ENCODE measurements around the gene GRIA3. TPM values are rescaled to one million over a fixed set of nuclear protein-coding genes. Genes with fewer than 3 reads are reported as not detected.

The GRIA3 gene
- total and polyA plus RNA-seq, 5 donors: 1.6 to 5.4 (median 4.0) TPM

DNA sequence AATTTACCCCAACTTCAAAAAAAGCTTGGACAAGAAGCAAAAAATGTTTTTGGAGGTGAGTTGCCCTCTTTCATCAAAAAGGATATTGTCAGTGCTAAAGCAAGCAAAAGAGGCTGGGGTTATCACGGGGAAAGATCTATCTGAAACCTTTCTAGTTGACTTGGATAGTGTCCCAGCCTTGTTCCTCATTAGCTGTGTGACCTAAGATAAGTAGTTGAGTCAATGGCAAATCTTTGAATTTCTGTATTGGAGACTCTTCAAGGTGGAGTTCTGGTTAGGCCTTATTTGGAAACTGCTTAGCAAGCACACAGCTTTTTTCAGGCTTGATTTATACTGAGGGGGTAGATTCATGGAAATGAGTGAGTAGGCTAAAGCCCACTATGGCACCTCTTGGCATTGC, 271.6 kb downstream of the GRIA3 start:
- 67% methylated on average over 1 of the region's 1 CpG for WGBS
- no peak overlapping the region for H3K27ac ChIP-seq (ENCODE audit: low read length)
- ATAC-seq: no peak

GRCh38 chrX:123464709-123465108, 280.6 kb downstream of the GRIA3 start:
- DNase-seq: no peak

More for the DNA sequence above, 271.6 kb downstream of the GRIA3 start:
- intact Hi-C loops (cut with DNase I): no loop called here
- no peak overlapping the region for H3K4me3 ChIP-seq (ENCODE audit: low read length)
- DNase-seq: no peak
- no peaks in the 10 kb centered on the region for H3K9me3 ChIP-seq (ENCODE audit: control insufficient read depth, low read length)
- H3K27me3 ChIP-seq (ENCODE audit: control insufficient read depth, insufficient read depth): no peaks in the 10 kb centered on the region
- no peaks in the 10 kb centered on the region for H3K4me1 ChIP-seq (ENCODE audit: control insufficient read depth, insufficient read depth, low read length)

DNA sequence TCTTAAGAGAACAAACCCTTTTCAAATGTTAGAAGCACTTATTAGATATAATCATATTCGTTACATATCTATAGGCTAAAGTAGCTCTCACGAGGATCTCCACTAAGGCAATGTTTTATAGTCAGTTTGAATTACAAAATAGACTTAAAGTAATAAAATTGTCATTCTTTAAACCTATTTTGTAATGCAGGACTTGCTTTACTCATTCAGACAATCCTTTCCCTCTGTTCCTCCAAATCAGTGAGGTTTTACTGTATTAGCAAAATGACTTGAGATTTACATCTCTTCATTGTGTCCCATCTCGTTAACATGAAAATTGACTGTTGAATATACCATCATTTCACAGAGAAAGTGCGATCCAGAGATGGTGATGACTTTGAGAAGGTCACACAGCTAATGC, 284.4 kb downstream of the GRIA3 start:
- no peak overlapping the region for H3K4me3 ChIP-seq (ENCODE audit: low read length)
- H3K4me1 ChIP-seq (ENCODE audit: control insufficient read depth, insufficient read depth, low read length): no peaks in the 10 kb centered on the region
- ATAC-seq (no peak), DNase-seq (no peak)
- no peaks in the 10 kb centered on the region for H3K27me3 ChIP-seq (ENCODE audit: control insufficient read depth, insufficient read depth)
- H3K27ac ChIP-seq (ENCODE audit: low read length): no peak overlapping the region
- no peaks in the 10 kb centered on the region for H3K9me3 ChIP-seq (ENCODE audit: control insufficient read depth, low read length)
- intact Hi-C loops (cut with DNase I): no loop called here
- WGBS: 73% methylated on average over 4 of the region's 4 CpGs

More at GRCh38 chrX:123464709-123465108, 280.6 kb downstream of the GRIA3 start:
- Histone ChIP-seq H3K27ac (ENCODE audit: low read length) (no peak overlapping the region), H3K4me3 (ENCODE audit: low read length) (no peak overlapping the region), H3K9me3 (ENCODE audit: control insufficient read depth, low read length) (no peaks in the 10 kb centered on the region), H3K4me1 (ENCODE audit: control insufficient read depth, insufficient read depth, low read length) (no peaks in the 10 kb centered on the region), H3K27me3 (ENCODE audit: control insufficient read depth, insufficient read depth) (no peaks in the 10 kb centered on the region)
- WGBS: 43% methylated on average over 10 of the region's 10 CpGs
- intact Hi-C loops (cut with DNase I): no loop called here
- no peak for ATAC-seq

DNA sequence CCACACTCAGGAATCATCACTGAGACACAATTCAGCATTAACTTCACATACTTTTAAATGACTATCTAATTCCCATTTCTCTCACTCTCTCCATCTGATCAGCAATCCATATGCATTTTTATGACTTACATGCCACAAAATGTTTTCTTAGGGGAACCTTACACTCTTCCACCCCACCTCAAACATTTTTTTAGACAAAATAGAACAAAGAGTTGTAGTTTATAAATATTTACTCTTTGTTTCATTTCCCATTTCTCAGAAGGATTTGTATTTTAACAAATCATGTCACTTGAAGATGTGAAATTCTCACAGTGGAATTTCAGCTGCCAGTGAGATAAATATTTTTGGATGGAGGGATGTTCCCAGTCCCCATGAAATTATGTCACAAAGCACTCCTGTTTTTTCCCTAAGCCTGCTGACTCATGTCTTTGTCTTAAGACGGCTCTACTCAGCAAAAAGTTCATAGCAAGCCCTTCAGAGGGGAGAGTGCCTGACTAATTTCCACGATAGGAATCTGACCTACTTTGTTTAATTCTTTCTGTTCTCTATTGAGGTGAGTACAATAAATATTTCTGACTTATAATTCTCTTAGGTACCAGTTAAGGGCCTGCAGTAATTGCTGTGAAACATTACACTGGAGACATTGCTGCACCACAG, 291.1 kb downstream of the GRIA3 start:
- no peaks in the 10 kb centered on the region for H3K27me3 ChIP-seq (ENCODE audit: control insufficient read depth, insufficient read depth)
- no peak for ATAC-seq
- H3K27ac ChIP-seq (ENCODE audit: low read length): no peak overlapping the region
- H3K9me3 ChIP-seq (ENCODE audit: control insufficient read depth, low read length): no peaks in the 10 kb centered on the region
- intact Hi-C loops (cut with DNase I): no loop called here
- no peak for DNase-seq
- 44% methylated on average over 2 of the region's 2 CpGs for WGBS
- H3K4me1 ChIP-seq (ENCODE audit: control insufficient read depth, insufficient read depth, low read length): peaks cover 2% of the 10 kb centered on the region
- no peak overlapping the region for H3K4me3 ChIP-seq (ENCODE audit: low read length)

DNA sequence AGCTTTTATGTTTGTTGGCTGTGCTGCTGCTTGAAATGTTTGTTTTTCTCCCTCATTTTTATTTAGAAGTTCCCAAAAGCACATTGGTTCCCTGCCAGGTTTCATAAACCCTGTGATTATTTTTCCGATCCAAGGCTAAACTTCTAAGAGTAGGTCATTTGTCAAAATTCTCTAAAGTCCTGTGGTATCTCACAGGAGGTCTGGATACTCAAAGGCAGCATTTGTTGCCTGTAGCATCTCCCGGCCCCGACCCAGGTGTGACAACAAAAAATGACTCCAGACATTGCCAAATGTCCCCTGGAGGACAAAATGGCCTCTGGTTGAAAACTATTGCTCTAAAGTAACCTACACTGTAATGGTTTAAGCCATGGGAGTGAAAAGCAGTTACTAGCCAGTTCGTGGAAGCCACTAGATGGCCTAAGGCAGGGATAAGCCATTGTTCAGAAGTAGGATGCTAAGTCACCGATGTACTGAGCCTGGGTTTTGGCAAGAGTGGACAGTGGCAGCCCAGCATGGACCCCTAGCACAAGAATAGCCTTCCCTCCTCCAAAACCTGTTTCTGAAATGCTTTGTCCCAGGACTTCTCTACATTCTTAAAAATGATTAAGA, 292.6 kb downstream of the GRIA3 start:
- Histone ChIP-seq H3K27me3 (ENCODE audit: control insufficient read depth, insufficient read depth) (no peaks in the 10 kb centered on the region), H3K9me3 (ENCODE audit: control insufficient read depth, low read length) (no peaks in the 10 kb centered on the region), H3K27ac (ENCODE audit: low read length) (no peak overlapping the region), H3K4me1 (ENCODE audit: control insufficient read depth, insufficient read depth, low read length) (peaks cover 2% of the 10 kb centered on the region), H3K4me3 (ENCODE audit: low read length) (no peak overlapping the region)
- DNase-seq (no peak), ATAC-seq (no peak)
- WGBS: 37% methylated on average over 5 of the region's 5 CpGs
- intact Hi-C loops (cut with DNase I): no loop called here

- intact Hi-C loops (cut with DNase I): no loop called here
- Histone ChIP-seq H3K27me3 (ENCODE audit: control insufficient read depth, insufficient read depth) (no peaks in the 10 kb centered on the region), H3K9me3 (ENCODE audit: control insufficient read depth, low read length) (no peaks in the 10 kb centered on the region), H3K4me3 (ENCODE audit: low read length) (no peak overlapping the region), H3K27ac (ENCODE audit: low read length) (no peak overlapping the region), H3K4me1 (ENCODE audit: control insufficient read depth, insufficient read depth, low read length) (peaks cover 2% of the 10 kb centered on the region)
- 89% methylated on average over 3 of the region's 3 CpGs for WGBS
- ATAC-seq (no peak), DNase-seq (no peak)
These were observed 293.6 kb downstream of the GRIA3 start for GRCh38 chrX:123477673-123478072.

DNA sequence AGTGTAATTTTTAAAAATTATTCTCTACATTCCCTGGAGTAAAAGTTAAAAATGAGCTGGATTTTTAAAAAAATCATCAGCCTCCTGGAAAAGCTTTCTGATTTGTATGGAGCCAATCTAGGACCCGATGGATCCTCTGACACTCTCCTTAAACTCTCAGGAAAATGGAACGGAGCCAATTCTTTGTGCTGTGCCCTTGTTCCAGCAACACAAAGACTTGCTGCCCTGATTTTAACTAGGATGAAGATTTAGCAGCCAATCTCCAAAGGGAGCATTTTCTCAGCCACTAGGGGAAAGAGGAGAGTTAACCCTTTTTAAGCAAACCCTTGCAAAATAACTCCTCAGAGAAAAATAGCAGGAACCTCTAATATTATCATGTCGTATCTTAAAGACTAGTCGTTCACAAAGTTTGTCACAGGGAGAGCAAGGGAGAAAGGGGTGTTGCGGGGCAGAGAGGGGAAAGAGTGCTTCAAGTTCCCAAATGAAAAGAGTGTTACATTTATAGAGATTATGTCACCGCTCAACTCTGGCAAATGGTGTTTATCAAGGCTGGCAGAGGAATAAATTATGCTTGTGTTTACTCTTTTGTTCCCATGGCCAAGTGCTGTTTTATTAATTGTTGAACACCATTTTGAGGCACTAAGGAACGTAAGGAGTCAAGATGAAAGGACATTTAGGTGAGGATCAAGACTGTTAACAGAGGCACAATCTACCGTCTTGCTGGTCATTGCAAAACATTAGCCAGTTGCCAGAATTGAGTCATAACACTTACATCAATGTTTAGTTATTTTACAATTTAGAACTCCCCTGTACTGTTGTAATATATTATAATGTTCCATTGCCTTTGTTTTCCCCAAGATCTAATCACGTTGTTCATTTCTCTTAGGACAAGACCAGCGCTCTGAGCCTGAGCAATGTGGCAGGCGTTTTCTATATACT, 298.1 kb downstream of the GRIA3 start:
- Histone ChIP-seq H3K4me3 (ENCODE audit: low read length) (peak overlapping the region; percentile 10), H3K4me1 (ENCODE audit: control insufficient read depth, insufficient read depth, low read length) (no peaks in the 10 kb centered on the region), H3K27me3 (ENCODE audit: control insufficient read depth, insufficient read depth) (no peaks in the 10 kb centered on the region), H3K27ac (ENCODE audit: low read length) (no peak overlapping the region), H3K9me3 (ENCODE audit: control insufficient read depth, low read length) (no peaks in the 10 kb centered on the region)
- WGBS: 31% methylated on average over 11 of the region's 11 CpGs
- no peak for DNase-seq
- intact Hi-C loops (cut with DNase I): no loop called here
- peak in 1 of 2 donors; percentile 45 for ATAC-seq

- no peak overlapping the region for H3K4me3 ChIP-seq (ENCODE audit: low read length)
- intact Hi-C loops (cut with DNase I): no loop called here
- H3K27ac ChIP-seq (ENCODE audit: low read length): no peak overlapping the region
- DNase-seq: no peak
- ATAC-seq: no peak
- 88% methylated on average over 2 of the region's 2 CpGs for WGBS
- no peaks in the 10 kb centered on the region for H3K27me3 ChIP-seq (ENCODE audit: control insufficient read depth, insufficient read depth)
- no peaks in the 10 kb centered on the region for H3K9me3 ChIP-seq (ENCODE audit: control insufficient read depth, low read length)
- H3K4me1 ChIP-seq (ENCODE audit: control insufficient read depth, insufficient read depth, low read length): no peaks in the 10 kb centered on the region
These were observed 302.2 kb downstream of the GRIA3 start for GRCh38 chrX:123486297-123486696.

GRCh38 chrX:123487236-123487635, 303.2 kb downstream of the GRIA3 start:
- H3K27me3 ChIP-seq (ENCODE audit: control insufficient read depth, insufficient read depth): no peaks in the 10 kb centered on the region
- intact Hi-C loops (cut with DNase I): no loop called here
- no peak for DNase-seq
- H3K4me3 ChIP-seq (ENCODE audit: low read length): no peak overlapping the region
- ATAC-seq: no peak
- no peaks in the 10 kb centered on the region for H3K9me3 ChIP-seq (ENCODE audit: control insufficient read depth, low read length)
- 81% methylated on average over 1 of the region's 1 CpG for WGBS
- H3K4me1 ChIP-seq (ENCODE audit: control insufficient read depth, insufficient read depth, low read length): no peaks in the 10 kb centered on the region
- H3K27ac ChIP-seq (ENCODE audit: low read length): no peak overlapping the region

- WGBS: 82% methylated on average over 3 of the region's 3 CpGs
- intact Hi-C loops (cut with DNase I): no loop called here
- DNase-seq (no peak), ATAC-seq (no peak)
- Histone ChIP-seq H3K4me1 (ENCODE audit: control insufficient read depth, insufficient read depth, low read length) (no peaks in the 10 kb centered on the region), H3K27ac (ENCODE audit: low read length) (no peak overlapping the region), H3K9me3 (ENCODE audit: control insufficient read depth, low read length) (no peaks in the 10 kb centered on the region), H3K4me3 (ENCODE audit: low read length) (no peak overlapping the region), H3K27me3 (ENCODE audit: control insufficient read depth, insufficient read depth) (no peaks in the 10 kb centered on the region)
These were observed 303.6 kb downstream of the GRIA3 start for GRCh38 chrX:123487669-123488068.

DNA sequence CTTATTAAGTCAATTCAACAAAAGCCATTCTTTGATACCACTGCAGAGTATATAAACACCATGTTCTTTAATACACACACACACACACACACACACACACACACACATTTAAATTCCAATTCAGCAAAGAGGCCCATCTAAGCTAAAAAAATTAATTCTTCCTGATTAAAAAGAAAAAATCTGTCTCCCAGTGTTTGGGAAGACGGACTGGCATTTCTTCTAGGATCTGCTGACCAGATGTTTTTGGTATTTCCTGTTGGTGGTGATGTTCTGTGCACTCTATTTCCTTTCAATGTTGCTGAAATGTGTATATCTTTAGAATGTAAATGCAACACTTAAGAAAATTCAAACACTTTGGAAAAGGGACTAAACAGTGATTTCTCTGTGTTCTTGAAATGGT, 304.9 kb downstream of the GRIA3 start:
- 33% methylated on average over 1 of the region's 1 CpG for WGBS
- intact Hi-C loops (cut with DNase I): no loop called here
- H3K4me1 ChIP-seq (ENCODE audit: control insufficient read depth, insufficient read depth, low read length): no peaks in the 10 kb centered on the region

More for the DNA sequence above, 304.9 kb downstream of the GRIA3 start:
- no peak for ATAC-seq
- H3K27ac ChIP-seq (ENCODE audit: low read length): no peak overlapping the region
- DNase-seq: no peak
- H3K4me3 ChIP-seq (ENCODE audit: low read length): no peak overlapping the region
- H3K27me3 ChIP-seq (ENCODE audit: control insufficient read depth, insufficient read depth): no peaks in the 10 kb centered on the region
- no peaks in the 10 kb centered on the region for H3K9me3 ChIP-seq (ENCODE audit: control insufficient read depth, low read length)
